ENCODE results near the gene THAP7. TPM values are rescaled to one million over a fixed set of nuclear protein-coding genes. Genes with fewer than 3 reads are reported as not detected.

THAP7 gene
- total RNA-seq, 1 experiment from 2014 or later, result 24.9 TPM

DNA sequence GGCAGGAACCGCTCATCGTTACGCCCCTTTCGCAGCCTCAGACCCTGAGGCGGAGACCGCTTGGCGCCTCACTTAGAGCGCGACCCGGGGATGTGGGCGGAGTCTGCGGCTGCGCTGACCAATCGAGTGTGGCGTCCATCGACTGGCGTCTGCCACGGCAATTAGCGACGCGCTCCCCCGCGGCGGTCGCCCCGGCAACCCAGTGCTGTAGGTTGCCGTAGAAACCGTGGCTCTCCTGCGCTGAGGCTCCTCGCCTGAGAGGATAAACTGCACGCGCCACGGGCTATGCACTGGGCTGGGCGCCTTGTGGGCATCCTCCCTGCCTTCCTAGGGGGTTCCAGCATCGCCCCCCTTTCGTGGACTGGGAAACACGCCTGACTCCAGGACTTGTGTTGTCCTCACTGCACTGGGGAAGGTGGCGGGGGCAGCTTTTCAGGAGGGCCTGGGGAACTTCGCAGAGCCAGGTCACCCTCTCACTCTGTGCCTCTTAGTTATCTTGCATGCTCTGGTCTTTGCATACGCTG lies 12.3 kb upstream of the THAP7 start:
- intact Hi-C loops (cut with micrococcal nuclease), result no loop called here
- peak; percentile 35 for DNase-seq (ENCODE audit: unreplicated experiment)
- Mint-ChIP-seq H3K36me3 (ENCODE audit: insufficient read depth, unreplicated experiment) (peaks cover 9% of the 10 kb centered on the region), H3K27me3 (ENCODE audit: insufficient read depth, unreplicated experiment) (no peaks in the 10 kb centered on the region), H3K4me1 (ENCODE audit: insufficient read depth, unreplicated experiment) (peaks cover 22% of the 10 kb centered on the region), H3K9me3 (ENCODE audit: unreplicated experiment) (no peaks in the 10 kb centered on the region), H3K4me3 (ENCODE audit: unreplicated experiment) (peak overlapping the region; percentile 80), H3K27ac (ENCODE audit: low read depth, unreplicated experiment) (no peak overlapping the region)
- no TSS peak for BruUV-seq (replicated peaks)
- TF ChIP-seq, protein P1, sequence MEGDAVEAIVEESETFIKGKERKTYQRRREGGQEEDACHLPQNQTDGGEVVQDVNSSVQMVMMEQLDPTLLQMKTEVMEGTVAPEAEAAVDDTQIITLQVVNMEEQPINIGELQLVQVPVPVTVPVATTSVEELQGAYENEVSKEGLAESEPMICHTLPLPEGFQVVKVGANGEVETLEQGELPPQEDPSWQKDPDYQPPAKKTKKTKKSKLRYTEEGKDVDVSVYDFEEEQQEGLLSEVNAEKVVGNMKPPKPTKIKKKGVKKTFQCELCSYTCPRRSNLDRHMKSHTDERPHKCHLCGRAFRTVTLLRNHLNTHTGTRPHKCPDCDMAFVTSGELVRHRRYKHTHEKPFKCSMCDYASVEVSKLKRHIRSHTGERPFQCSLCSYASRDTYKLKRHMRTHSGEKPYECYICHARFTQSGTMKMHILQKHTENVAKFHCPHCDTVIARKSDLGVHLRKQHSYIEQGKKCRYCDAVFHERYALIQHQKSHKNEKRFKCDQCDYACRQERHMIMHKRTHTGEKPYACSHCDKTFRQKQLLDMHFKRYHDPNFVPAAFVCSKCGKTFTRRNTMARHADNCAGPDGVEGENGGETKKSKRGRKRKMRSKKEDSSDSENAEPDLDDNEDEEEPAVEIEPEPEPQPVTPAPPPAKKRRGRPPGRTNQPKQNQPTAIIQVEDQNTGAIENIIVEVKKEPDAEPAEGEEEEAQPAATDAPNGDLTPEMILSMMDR (IDR thresholded peaks at IDR 0.05; ENCODE audit: unreplicated experiment), result no peak
- ChIA-PET CTCF (interaction anchor here (0.6 kb wide), 1 partner anchor 11 kb away, joined by 4 read pairs; no protein-coding TSS in a partner anchor), POLR2A (interaction anchor here (0.6 to 3.5 kb wide), 8 partner anchors 11 to 1158 kb away, joined by 4 to 21 read pairs (median 6); partner anchors contain the start of gene THAP7)

DNA sequence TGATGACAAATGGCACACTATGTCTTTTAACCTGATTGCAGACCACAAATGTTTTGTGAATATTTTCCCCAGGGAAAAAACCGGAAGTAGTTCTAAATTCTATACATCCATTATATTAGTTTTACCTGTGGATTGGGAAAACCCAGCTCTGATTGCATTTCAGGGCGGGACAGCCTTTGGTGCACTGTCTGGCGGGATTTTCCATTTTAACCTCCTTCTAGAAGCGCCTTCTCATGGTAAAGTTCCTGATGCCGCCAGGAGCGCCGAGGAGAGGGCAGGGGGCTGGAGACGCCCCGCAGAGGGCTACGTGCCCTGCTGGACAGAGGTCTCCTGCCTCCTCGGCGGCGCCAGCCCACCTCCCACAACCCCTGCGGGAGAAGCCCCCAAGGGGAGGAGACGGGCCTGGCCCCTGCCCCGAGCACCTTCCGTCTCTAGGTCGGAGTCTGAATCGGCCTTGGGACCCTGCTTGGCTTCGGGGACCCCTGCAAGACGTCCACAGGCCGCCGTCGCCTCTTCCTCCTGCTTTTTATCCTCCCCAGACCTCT lies 11.8 kb upstream of the THAP7 start:
- intact Hi-C loops (cut with micrococcal nuclease), result no loop called here
- POLR2A ChIA-PET, result interaction anchor here (0.6 to 3.5 kb wide), 5 partner anchors 11 to 55 kb away, joined by 3 to 17 read pairs (median 5); no protein-coding TSS in a partner anchor
- CTCF ChIA-PET, result no interaction called here
- no peak overlapping the region for H3K27ac Mint-ChIP-seq (ENCODE audit: low read depth, unreplicated experiment)
- no peak for DNase-seq (ENCODE audit: unreplicated experiment)
- peaks cover 9% of the 10 kb centered on the region for H3K36me3 Mint-ChIP-seq (ENCODE audit: insufficient read depth, unreplicated experiment)
- TF ChIP-seq, protein P1 (IDR thresholded peaks at IDR 0.05; ENCODE audit: unreplicated experiment), result no peak
- peaks cover 22% of the 10 kb centered on the region for H3K4me1 Mint-ChIP-seq (ENCODE audit: insufficient read depth, unreplicated experiment)
- H3K4me3 Mint-ChIP-seq (ENCODE audit: unreplicated experiment), result peak overlapping the region; percentile 80
- H3K9me3 Mint-ChIP-seq (ENCODE audit: unreplicated experiment), result no peaks in the 10 kb centered on the region
- no TSS peak for BruUV-seq (replicated peaks)
- H3K27me3 Mint-ChIP-seq (ENCODE audit: insufficient read depth, unreplicated experiment), result no peaks in the 10 kb centered on the region

DNA sequence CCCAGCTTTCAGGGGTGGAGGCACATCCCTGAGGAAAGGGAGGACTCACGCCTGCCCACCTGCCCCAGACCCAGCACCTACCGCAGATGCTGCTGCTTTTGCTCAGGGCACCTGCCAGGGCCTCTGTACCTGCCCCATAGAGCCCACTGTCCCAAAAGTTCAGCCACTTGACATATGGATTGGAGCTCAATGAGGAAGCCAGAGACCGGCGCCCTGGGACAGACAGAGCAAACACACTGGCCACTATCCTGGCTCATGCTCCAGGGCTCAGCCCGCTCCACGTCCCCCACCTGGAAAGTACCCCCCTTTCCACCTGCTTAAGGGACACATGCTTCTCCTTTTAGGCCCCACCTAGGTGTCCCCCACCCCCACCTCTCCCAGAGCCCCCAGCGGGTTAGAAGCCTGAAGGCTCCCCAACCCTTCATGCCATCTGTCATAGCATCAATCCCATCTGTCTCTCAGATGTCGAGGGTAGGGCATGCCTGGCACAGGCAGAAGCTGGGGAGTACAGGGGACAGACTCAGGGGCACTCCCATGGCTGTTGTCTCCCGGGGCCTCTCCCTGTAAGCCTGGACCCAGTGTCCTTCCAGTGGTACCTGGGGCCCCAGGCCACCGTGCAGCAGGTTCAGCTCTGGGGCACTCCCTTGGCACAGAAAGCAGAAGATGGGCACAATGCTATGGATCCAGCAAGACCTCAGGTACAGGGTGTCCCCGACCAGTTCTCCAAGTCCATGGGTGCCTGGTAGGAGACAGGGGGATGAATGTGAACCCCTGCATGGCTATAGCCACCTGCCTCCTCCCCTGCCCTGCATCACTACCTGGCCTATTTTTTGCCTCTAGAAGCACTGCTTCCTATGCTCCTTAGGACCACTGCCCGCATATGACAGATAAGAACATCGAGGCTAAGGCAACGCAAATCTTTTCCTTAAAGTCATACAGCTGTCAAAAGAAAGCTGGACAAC lies 10.8 kb upstream of the THAP7 start:
- BruUV-seq (replicated peaks), result no TSS peak
- Mint-ChIP-seq H3K9me3 (ENCODE audit: unreplicated experiment) (no peaks in the 10 kb centered on the region), H3K4me1 (ENCODE audit: insufficient read depth, unreplicated experiment) (peaks cover 22% of the 10 kb centered on the region), H3K36me3 (ENCODE audit: insufficient read depth, unreplicated experiment) (peaks cover 8% of the 10 kb centered on the region), H3K4me3 (ENCODE audit: unreplicated experiment) (no peak overlapping the region), H3K27me3 (ENCODE audit: insufficient read depth, unreplicated experiment) (no peaks in the 10 kb centered on the region), H3K27ac (ENCODE audit: low read depth, unreplicated experiment) (no peak overlapping the region)
- no peak for DNase-seq (ENCODE audit: unreplicated experiment)
- ChIA-PET POLR2A (interaction anchor here (0.6 to 3.5 kb wide), 4 partner anchors 10 to 56 kb away, joined by 3 to 17 read pairs (median 5); no protein-coding TSS in a partner anchor), CTCF (interaction anchor here (1.1 kb wide), 1 partner anchor 10 kb away, joined by 3 read pairs; the partner anchor contains the start of gene THAP7)
- TF ChIP-seq, protein P1 (IDR thresholded peaks at IDR 0.05; ENCODE audit: unreplicated experiment), result no peak
- intact Hi-C loops (cut with micrococcal nuclease), result no loop called here
